Prostate gland (tissue), 2 donors: ENCODE measurements around the gene GRAMD1B.

Source experiments
- CTCF ChIP-seq, 4 experiments: fragments of 200-600 bp in 2 of 4; fragments of 450-650 bp in 2 of 4; sonication (generic) in 2 of 4; IDR thresholded peaks; 1 replicate in 3 of 4; 2 replicates in 1 of 4; pipeline ENCODE4 v1.5.1; 2016 to 2019; ENCODE audit warnings: antibody characterized with exemption in 4 of 4, mild to moderate bottlenecking in 2 of 4, moderate library complexity in 2 of 4
- POLR2A ChIP-seq: fragments of 450-650 bp; IDR thresholded peaks from one replicate; pipeline ENCODE4 v1.6.1; 2016; ENCODE audit warnings: antibody characterized with exemption, mild to moderate bottlenecking
- POLR2AphosphoS5 ChIP-seq: sonication (generic); formaldehyde crosslinking; IDR thresholded peaks from one replicate; pipeline ENCODE4 v1.6.1; 2017; ENCODE audit warnings: antibody characterized with exemption

DNA sequence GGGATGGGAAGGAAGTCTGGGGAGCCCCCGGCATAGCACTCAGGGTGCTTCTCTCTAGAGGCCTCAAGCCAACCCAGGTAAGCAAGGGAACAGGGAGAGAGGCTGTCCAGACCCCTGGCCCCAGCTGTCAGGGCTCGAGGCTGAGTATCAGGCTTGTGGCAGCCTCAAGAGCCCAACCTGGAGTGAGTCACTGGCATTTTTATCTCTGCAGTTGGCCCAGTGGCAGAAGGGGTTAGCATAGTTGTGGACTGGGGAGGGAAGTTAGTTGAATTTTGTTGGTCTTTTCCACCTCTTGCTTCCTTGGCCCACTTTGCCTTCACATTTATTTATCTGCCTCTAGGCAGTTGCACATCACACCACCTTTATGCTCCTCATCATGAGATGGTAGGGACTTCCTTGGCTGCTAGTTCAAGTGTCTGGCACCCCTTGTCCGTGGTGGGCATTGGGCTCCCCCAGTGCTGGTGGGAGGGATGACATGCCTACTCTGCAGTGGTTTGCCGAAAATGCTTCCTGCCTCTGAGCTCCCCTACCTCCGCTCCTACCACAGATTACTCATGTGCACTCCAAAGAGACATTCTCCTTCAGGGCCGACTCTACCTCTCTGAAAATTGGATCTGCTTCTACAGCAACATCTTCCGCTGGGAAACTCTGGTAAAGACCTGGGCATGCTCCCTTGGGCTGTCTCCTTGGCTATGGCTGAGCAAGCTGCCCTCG lies 164.3 kb downstream of the GRAMD1B start:
- TF ChIP-seq CTCF (IDR thresholded peaks at IDR 0.05) (no peak), POLR2A (no peak), POLR2AphosphoS5 (no peak)
